Left ventricle myocardium inferior (tissue), 1 donor: ENCODE measurements around the gene INSIG1. TPM values are rescaled to one million over a fixed set of nuclear protein-coding genes. Genes with fewer than 3 reads are reported as not detected.

ENCODE experiments used
- DNase-seq: peaks from one replicate; pipeline ENCODE4 v3.0.0-alpha.2; 2020
- H3K27ac ChIP-seq: fragments of 200-600 bp; replicated peaks from 2 replicates; pipeline ENCODE4 v1.8.0; 2021
- H3K27me3 ChIP-seq: fragments of 200-600 bp; 2 replicates; pipeline ENCODE4 v1.8.0; 2021; ENCODE audit warnings: low read depth
- H3K36me3 ChIP-seq: fragments of 200-600 bp; 2 replicates; pipeline ENCODE4 v1.8.0; 2021
- H3K4me1 ChIP-seq: fragments of 200-600 bp; 2 replicates; pipeline ENCODE4 v1.8.0; 2021
- H3K4me3 ChIP-seq: fragments of 200-600 bp; 2 replicates; pipeline ENCODE4 v1.8.0; 2021; ENCODE audit warnings: mild to moderate bottlenecking, moderate library complexity
- H3K9me3 ChIP-seq: fragments of 200-600 bp; replicated peaks from 2 replicates; pipeline ENCODE4 v1.8.0; 2021
- intact Hi-C: fragments of 100-400 bp; cut with micrococcal nuclease; formaldehyde crosslinking; loops from one replicate; pipeline ENCODE4 v1.11.0; 2022
- long read RNA-seq: library from polyadenylated mRNA; unstranded; transcript quantifications from one replicate; pipeline ENCODE4 v2.0.0, GENCODE V29; 2021
- total RNA-seq: library from RNA; stranded (reverse); fragmentation: NEBNext Ultra II Directional; extraction: Animal tissue kit (Norgen Biotek cat#: 25700); gene quantifications from one replicate; pipeline ENCODE4 v1.2.1, GENCODE V29; 2021
- TF ChIP-seq, protein P1 (sequence below): fragments of 200-600 bp; IDR thresholded peaks from 2 replicates; pipeline ENCODE4 v1.8.0; 2021; ENCODE audit warnings: antibody characterized with exemption, mild to moderate bottlenecking, borderline replicate concordance
- donor health status: DM: no; HTN: yes; CAD: no; lungs with severe emphysema.

Gene INSIG1
- total RNA-seq, result 7.5 TPM
- long read RNA-seq, transcript INSIG1-201 (6 exons, 3,010 nt), result major isoform, 16 of 21 reads
- long read RNA-seq, partial matches to known transcripts, result 1 of 21 reads
- long read RNA-seq, other reads (novel, unspliced or antisense), result 4 of 21 reads

DNA sequence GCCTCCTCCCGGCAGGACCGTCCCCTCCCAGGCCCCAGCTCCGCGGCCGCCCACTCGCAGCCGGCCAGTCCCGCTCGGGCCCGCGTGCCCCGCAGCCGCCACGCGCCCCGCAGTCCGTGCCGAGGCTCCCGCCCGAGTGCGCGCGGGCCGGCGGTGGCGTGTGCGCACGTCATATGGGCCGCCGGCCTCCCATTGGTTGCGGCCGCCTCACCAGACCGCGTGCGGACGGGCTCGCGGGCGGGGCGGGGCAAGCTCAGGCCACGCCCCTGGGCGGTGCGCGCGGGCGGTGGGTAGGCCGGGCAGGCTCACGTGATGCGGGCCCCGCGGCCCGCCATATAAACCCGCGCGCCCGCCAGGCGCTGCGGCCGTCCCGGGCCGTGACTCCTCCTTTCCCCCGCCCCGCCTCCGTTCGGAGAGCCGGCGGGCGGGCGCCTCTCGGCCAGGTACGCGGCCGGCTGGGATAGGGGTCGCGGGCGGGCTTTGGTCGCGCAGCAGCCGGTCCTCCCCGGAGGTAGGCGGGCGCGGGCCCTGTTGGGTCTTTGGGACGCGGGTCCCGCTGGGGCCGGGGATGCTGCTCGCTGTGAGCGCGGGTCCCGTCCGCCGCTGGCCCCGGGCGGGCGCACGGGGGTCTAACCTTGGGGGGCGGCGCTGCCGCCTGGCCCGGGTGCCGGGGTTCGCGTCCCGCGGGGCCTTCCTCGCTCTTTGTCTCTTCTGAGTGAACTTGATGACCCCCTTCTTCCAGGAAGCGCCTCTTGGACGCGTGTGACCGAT, at the start of gene INSIG1:
Gene INSIG1 (plus strand): TSS at position 362 of the 771 bp plus-strand sequence. CDS start 408 bp downstream, at position 770.
- peak within 1 kb of the TSS; percentile 92 for H3K4me3 ChIP-seq
- H3K36me3 ChIP-seq, result no peaks in the 10 kb centered on the region
- H3K27me3 ChIP-seq, result peaks cover 4% of the 10 kb centered on the region
- TF ChIP-seq, protein P1, sequence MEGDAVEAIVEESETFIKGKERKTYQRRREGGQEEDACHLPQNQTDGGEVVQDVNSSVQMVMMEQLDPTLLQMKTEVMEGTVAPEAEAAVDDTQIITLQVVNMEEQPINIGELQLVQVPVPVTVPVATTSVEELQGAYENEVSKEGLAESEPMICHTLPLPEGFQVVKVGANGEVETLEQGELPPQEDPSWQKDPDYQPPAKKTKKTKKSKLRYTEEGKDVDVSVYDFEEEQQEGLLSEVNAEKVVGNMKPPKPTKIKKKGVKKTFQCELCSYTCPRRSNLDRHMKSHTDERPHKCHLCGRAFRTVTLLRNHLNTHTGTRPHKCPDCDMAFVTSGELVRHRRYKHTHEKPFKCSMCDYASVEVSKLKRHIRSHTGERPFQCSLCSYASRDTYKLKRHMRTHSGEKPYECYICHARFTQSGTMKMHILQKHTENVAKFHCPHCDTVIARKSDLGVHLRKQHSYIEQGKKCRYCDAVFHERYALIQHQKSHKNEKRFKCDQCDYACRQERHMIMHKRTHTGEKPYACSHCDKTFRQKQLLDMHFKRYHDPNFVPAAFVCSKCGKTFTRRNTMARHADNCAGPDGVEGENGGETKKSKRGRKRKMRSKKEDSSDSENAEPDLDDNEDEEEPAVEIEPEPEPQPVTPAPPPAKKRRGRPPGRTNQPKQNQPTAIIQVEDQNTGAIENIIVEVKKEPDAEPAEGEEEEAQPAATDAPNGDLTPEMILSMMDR, result no peak
- intact Hi-C loops, result no loop called here
- no peaks in the 10 kb centered on the region for H3K9me3 ChIP-seq
- H3K27ac ChIP-seq, result peak within 1 kb of the TSS; percentile 92
- peak; percentile 91 for DNase-seq
- peaks cover 46% of the 10 kb centered on the region for H3K4me1 ChIP-seq

DNA sequence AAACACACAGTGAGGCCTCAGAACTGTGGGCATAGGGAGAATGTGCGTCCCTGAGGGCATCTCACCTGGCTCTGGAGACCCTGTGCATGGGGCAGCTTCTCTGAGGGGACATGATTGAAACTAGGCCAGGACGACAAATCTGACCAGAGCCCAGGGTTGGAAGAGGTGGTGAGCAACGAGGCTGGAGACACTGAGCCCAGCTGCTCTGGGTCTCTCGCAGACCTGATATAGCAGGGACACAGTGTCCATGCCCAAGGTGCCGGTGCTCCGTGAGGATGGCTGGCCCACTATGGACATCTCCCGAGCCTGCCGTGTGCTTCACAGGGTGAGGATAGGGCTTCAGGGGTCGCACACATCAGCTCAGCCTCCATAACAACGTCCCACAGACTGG, 49.3 kb upstream of the INSIG1 start:
- Histone ChIP-seq H3K27ac (no peak overlapping the region), H3K4me3 (no peak overlapping the region), H3K9me3 (peaks cover 7% of the 10 kb centered on the region), H3K36me3 (no peaks in the 10 kb centered on the region), H3K4me1 (no peaks in the 10 kb centered on the region), H3K27me3 (peaks cover 32% of the 10 kb centered on the region)
- TF ChIP-seq, protein P1, result no peak
- no peak for DNase-seq
- intact Hi-C loops, result no loop called here

DNA sequence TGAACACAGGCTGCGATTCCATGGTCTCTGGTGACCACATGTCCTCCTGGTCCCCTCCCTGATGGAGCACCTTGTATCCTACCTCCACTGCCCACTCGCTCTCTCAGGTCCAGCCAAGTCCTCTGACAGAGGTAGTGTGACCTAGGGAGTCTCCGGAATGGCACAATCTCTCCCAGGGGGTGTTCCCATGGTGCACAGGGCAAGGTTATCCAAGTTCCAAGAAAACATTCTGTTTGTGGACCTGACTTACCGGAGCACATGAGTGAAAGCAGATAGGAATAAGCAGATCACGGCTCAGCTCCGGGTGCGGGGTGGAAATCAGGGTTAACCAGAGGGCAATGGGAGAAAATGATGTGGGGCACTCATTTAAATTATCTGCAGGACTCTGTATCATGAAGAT, 45.8 kb upstream of the INSIG1 start:
- Histone ChIP-seq H3K4me3 (no peak overlapping the region), H3K4me1 (peaks cover 4% of the 10 kb centered on the region), H3K27ac (no peak overlapping the region), H3K9me3 (no peaks in the 10 kb centered on the region), H3K36me3 (no peaks in the 10 kb centered on the region), H3K27me3 (peaks cover 36% of the 10 kb centered on the region)
- no peak for DNase-seq
- intact Hi-C loops, result no loop called here
- TF ChIP-seq, protein P1, result no peak

DNA sequence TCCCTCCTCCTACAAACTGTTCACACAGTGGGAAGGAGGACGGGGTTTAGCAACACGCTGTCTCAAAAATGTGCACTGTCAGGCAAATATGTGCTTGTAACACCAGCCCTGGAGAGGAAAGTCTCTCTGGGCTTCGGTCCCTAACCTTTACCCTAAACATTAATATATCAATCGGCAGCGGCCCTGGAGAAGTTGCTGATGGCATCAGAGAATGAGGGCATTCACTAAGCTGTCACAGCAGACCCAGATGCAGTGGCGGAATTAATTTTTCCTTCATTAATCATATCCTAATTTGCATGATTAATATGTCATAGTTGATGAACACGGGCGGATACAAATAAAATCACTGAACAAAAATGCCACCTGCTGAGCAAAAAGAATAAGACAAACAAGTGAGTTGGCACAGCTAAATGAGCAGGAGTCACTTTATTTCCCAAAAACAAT, 45.2 kb upstream of the INSIG1 start:
- no peak for DNase-seq
- no peak overlapping the region for H3K27ac ChIP-seq
- no peaks in the 10 kb centered on the region for H3K9me3 ChIP-seq
- peaks cover 36% of the 10 kb centered on the region for H3K27me3 ChIP-seq
- TF ChIP-seq, protein P1, result no peak
- peaks cover 7% of the 10 kb centered on the region for H3K4me1 ChIP-seq
- no peak overlapping the region for H3K4me3 ChIP-seq
- H3K36me3 ChIP-seq, result no peaks in the 10 kb centered on the region
- intact Hi-C loops, result no loop called here

DNA sequence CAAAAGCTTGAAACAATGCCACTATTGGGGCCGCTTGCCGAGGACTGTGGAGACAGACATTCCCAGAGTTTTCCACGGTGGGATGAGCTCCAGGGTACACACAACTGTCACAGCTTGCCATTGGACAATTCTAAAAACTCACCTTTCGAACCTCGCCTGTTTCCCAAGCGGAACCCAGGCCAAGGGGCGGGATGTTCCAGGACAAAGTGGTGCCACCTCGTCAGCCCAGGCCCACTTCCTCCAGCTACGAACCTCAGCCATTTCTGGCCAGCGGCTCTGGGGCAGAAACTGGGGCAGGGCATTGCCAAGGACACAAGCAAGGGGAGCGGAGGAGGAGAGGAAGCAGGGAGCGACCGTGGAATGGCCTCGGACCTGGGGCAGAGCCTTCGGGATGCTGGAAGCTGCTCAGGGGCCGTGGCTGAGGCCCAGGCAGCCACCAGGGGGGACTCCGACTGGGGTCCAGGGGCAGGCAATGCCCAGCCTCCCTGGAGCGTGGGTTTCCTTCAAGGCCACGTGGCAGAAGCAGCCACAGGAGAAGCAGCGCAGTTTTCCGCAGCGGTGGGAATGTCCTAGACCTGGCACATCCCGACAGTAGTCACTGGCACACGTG, 44.7 kb upstream of the INSIG1 start:
- TF ChIP-seq, protein P1, result no peak
- intact Hi-C loops, result no loop called here
- Histone ChIP-seq H3K9me3 (no peaks in the 10 kb centered on the region), H3K27me3 (peaks cover 36% of the 10 kb centered on the region), H3K27ac (no peak overlapping the region), H3K4me3 (no peak overlapping the region), H3K36me3 (no peaks in the 10 kb centered on the region), H3K4me1 (peaks cover 11% of the 10 kb centered on the region)
- DNase-seq, result no peak
